Measurements from ENCODE around the gene TEX14.

Gene TEX14

DNA sequence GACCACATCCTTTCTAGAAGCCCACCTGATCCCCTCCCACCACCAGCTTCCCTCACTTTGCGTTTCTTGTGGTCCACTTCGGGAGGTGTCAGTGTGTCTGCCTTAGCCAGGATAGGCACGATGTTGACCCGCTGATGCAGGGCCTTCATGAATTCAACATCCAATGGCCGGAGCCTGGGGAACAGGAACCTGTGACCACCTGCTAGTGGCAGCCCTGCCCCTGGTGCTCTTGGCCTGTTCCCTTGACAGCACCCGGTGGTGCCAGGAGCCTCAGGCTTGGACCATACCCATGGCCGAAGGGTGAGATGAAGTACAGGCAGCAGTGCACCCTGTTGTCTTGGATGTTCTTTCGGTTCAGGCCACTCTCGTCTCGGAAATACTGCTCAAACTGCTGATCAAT, 170.2 kb downstream of the TEX14 start:
- DNase-seq (ENCODE audit: low read depth) = no peak

DNA sequence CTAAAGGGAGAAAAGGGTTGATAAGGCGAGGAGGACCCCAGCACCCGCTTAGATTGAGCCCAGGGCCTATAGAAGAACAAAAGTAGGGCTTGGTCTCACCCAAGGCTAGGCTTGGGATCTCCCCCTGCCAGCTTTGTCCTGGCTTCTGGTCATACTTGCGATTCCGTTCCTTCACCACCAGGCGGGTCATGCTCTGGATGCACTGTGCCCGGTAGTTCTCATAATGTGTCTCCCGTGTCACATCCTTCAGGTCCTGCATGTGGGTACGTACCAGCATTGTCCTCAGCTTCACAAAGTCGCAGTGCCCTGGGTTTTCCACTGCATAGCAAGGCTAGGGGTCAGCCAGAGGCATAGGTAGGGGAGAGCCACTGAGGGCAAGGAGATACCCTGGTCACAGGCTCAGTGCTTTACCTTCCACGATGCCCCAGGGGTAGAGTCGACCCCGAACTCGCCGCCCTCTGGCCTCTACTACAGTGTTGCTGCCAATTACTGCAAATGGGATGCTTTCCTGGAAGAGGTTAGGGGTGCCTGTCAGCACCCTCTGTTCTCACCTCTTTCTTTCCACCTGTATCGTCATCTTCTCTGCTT, 170.9 kb downstream of the TEX14 start:
- DNase-seq (ENCODE audit: low read depth) = no peak

DNA sequence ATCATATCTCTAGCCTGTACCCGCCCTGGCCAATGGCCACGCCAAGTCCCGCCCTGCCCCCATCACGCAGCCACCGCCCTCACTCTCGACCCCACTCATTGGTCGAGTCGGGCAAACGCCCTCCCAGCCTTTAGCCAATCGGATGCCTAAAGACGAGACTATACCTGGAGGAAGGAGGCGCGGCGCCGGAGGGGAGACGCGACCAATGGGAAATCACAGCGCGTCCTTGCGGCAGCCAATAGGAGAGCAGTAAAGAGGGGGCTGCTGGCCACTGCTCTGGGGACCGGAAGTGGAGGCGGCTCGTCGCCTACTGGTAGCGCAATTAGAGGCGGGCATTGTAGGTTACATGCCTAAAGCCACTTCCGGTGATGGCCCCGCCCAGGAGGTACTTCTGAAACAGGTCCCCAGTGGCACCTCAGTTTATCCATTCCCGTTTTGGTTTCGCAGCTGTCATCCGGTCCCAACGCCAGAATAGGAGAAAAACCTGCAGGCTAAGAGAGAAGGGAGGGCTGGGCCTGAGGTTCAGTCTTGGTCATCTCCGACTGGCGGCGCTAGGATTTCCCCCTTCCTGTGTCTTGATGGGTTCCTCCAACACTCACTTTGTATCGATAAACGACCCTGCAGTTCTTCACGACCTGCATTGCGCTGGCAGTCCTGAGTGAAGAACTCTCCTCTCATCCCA, 173.8 kb downstream of the TEX14 start:
- peak; percentile 99 for DNase-seq (ENCODE audit: low read depth)

DNA sequence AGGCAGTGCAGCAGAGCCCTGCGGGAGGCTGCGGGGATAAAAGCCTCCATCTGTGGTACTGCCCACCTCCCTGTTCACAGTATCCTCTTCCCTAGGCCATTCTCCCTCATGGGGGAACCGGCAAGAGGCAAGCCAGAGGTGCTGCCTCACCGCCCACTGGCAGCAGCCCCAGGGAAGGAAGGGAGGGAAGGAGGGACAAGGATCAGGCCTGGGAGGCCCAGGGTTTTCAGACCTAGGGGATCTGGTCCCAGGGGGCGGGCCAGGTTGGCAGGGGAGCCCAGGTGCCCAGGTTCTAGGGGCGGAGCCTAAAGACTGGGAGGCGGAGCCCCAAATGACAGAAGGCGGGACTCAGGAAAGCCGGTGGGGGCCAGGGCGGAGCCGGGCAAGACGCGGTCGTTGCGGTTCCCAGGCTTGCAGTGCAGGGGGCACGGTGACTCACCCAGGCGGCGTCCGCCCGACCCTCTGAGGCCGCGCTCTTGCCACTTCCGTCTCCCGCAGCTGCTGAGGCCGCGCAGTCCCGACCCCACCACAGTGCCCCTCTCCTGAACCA, 174.4 kb downstream of the TEX14 start:
- no peak for DNase-seq (ENCODE audit: low read depth)

DNA sequence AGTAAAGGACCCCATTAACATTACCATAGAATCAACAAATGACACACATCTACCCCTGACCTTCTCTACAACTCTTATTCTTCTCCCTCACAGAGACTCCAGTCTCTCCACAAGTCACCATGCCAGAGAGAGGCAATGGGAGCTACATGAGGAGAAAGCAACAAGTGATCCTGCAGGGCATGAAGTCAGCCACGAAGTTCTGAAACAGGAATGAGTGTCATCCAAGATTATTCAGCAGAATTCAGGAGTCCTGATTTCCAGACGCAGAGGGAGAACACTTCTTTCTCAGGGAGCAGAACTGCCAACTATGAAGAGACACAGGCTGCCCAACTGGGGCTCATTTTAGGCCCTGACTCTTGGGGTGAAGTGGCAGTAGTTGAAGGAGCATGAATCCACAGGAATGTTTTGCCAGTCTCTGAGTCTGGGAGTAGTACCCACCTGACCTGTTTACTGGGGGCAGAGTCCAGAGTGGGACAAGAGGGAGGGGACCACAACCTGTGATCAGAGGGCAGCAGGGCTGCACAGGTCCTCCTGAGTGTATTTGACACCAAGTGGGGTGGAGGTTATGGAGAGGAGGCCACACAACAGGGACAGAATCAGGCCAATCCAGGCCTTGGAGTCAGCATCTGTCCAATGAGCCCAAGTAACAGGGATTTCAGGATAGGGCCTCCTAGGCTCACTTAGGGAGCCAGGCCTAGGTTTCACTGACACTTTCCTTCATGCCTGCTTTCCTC, 175.0 kb downstream of the TEX14 start:
- no peak for DNase-seq (ENCODE audit: low read depth)

DNA sequence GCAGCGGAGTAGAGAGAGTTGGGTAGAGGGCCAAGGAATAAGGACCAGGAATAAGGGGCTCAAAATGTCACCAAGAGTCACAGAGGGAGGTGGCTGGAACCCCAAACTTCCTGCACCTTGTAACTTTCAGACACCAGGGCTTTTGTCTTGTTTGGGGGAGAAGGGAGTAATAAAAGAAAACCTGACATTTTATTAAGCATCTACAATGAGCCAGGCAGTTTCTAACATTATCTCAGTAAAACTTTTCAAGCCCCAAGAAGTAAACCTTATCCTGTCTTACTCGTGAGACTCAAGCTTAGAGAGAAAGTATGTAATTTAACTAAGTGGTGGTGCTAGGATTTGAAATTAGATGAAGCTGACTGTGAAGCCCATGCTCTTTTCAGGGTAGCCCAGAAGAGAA, 176.6 kb downstream of the TEX14 start:
- no peak for DNase-seq (ENCODE audit: low read depth)

DNA sequence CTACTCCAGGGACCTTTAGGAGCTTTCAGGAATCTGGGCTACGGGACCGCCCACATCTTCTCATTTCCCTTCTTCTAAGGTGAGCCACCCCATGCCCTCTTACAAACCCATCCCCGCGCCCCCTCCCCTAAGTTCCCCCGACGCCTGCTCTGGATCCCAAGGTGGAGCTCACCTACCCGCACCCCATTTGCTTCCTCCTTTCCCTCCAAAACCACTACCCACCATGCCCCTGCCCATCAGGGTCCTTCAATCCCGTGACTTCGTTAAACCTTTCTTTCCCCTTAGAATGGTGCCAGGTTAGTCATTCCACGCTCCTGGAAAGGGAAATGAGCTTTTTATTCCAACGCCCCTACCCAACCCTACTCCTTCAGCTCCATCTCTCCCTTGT, 177.1 kb downstream of the TEX14 start:
- DNase-seq (ENCODE audit: low read depth) = no peak

DNA sequence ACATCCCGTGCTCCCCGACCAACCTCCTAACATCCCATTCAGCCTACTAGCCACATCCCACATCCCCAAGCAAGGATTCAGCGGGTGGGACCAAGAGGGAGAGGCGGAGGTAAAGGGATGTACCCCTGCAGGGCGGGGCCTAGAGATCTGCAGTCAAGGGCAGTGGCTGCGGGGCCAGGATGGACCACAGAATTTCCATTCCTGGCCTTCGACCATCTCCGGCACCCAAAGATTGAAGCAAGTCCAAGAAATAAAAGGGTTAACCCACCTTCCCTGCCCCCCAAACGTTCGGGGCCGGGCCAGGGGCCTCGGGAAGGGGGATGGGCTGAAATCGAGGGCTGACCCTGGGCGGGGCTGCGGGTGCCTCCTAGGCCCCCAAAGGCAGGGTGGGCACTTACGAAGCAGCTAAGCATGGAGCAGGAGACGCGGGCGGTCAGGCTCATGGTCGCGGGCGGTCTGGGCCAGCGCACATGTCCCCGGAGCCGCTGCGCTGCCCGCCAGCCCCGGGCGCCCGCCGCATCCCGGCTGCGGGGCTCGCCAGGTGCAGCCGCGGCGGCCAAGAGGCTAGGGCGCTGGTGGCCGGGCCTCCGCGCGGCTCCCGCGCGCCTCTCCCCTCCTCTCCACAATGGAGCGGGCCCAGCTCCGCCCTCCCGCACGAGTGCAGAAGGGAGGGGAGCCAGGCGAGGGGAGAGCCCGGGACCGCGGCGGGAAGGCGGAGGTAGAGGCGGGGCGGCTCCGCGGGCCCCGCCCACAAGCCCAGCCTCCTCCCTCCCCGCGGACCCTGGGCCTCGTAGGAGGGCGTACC, 177.7 kb downstream of the TEX14 start, which contains the start of gene MTMR4:
TSS of gene MTMR4 (minus strand) at position 674 of the 805 bp plus-strand sequence. CDS start at position 443, 231 bp downstream.
- DNase-seq (ENCODE audit: low read depth) = peak; percentile 67

DNA sequence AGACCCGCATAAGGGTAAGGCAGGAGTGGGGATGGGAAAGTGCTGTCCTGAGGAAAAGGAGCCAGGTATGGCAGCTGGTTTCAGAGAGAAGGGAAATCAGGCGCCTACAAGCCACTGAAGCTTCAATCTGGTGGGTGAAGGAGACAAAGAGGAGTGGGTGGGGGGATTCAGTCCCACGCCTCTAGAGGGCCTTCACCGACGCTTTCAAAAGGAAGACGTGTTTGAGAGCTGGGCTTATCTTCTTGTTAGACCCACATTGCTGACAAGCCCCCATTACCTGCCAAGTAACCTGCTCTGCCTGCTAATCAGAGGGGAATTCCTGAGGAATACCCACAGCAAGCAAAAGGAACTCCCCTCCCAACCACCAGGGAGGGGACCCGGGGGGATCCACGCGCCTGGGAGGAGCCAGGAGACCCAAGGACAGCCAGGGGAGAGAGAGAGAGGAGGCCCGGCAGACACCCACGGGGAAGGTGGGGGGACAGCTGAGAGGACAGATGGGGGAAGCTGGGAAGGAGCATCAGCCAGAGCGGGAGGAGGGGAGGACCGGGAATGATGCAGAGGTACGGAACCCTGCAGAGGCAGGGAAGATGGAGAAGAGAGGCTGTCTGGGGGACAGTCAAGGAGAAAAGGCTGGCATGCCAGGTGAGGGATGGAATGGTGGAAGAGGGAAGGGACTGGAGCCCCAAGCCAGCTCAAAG, 178.4 kb downstream of the TEX14 start:
- DNase-seq (ENCODE audit: low read depth) = no peak

DNA sequence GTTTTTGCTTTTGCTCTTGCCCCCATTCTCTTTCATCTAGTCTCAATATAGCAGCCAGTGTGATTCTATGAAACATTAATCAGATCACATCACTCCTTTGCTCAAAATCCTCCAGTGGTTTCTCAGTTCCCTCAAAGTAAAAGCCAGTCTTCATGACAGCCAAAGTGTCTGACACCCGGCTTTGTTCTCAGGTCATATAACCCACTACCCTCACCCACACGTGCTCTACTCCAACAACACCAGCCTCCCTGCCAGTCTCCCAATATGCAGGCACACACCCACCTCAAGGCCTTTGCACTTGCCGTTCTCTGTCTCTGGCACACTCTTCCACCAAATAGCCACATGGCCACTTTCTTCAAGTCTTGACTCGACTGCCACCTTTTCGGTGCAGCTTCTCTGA, 181.8 kb downstream of the TEX14 start:
- DNase-seq (ENCODE audit: low read depth) = no peak

DNA sequence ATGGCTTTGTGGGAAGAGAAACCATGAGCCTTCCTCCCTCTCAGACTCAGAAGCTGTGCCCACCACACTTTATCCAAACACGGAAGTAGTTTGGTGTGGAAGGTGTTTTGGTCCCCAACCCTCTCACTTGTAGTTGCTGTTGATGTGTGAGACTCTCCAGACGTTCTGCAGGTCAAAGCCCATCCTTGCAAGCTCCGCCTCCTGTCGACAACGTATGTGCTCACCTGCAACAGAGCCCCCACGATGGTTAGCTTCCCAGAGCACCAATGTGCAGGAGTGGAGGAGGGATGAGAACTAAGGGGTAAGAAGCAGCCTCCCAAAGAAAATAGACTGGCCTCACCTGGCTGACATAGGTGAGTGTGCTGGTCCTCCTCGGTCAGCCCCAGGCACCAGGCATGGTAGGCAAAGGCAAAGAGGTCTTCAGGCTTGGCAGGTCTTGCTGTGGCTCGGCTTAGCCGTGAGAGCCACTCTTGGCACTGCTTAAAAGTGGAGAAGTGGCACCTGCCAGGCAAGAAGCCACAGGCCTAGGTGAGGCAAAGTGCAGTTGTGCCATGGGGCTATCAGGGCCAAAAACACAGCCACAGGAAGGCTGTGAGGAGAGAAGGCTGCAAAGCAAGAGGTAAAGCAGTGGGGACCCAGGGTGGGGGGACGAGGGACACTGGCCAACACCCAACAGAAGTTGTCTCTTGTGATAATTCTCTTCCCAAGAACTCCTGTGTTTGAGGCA, 183.3 kb downstream of the TEX14 start:
- DNase-seq (ENCODE audit: low read depth) = no peak

DNA sequence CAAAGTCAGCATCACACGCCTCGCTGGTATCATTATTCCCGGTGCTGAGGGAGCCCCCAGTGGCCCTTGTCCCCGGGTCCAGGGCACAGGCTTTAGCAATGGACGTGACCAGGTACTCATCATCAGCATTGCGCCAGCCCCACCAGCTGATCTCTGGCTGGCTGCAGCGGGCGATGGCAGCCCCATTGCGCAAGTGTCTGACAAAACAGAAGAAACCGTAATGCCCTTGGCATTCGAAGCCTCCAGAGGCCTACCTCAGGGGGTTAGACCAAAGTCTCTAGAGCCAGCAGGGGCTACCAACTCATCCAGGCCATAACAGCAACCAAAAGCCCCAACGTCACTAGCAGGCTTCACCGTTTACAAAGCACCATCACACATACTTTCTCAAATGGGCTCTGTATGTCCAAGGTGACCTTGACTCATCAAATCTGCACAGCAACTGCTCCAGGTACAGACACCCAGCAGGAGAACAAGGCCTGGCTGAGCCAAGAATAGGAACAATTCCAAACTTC, 184.7 kb downstream of the TEX14 start:
- DNase-seq (ENCODE audit: low read depth) = no peak

Data from T follicular helper cell (primary cell).